Stimulated activated CD4-positive, alpha-beta T cell treated with anti-CD3 and anti-CD28 coated beads, Interleukin-1b, Interleukin-23, amount 100 ng/mL, for 4 hours (primary cell): ENCODE results near the gene MTMR4.
"Not testable (repeated sequence)": the region's sequence is repeated elsewhere in the genome, so short reads cannot be mapped to it uniquely, and the experiment has no call there.

Source experiments
- DNase-seq, 2 donors: peaks; one replicate each; pipeline ENCODE4 v3.0.0-alpha.2; 2020; ENCODE audit warnings: low read depth in 2 of 2

MTMR4 gene

GRCh38 chr17:58492238-58493121 is 22.0 kb downstream of the MTMR4 start:
- DNase-seq: no peak

- DNase-seq: no peak
These were observed 22.9 kb downstream of the MTMR4 start for GRCh38 chr17:58491510-58492045.

- DNase-seq: no peak
These were observed 26.0 kb downstream of the MTMR4 start for GRCh38 chr17:58488428-58488890.

- peak; percentile 56 to 65 for DNase-seq
These were observed 26.6 kb downstream of the MTMR4 start, which contains the start of gene HSF5 for GRCh38 chr17:58487589-58488427. TSS of gene HSF5 (minus strand) at chr17:58488408. CDS start at chr17:58488274, 134 bp downstream.

DNA sequence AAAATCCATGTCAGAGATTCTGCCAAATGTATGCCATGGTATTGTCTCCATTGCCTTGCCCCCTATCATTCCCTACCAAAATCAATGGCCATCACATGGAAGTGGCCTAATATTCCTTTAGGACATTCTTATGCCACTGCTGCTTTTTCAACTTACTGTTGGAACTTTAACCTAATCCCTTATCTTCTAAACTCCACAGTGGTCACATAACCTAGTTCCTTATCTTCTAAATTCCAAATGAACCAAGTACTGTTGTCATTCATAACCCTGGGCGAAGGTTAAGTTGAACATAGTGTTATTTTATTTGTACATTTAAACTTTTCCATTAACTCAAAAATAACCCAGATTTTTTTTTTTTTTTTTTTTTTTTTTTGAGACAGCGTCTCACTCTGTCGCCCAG is 29.8 kb downstream of the MTMR4 start:
- no peak for DNase-seq

DNA sequence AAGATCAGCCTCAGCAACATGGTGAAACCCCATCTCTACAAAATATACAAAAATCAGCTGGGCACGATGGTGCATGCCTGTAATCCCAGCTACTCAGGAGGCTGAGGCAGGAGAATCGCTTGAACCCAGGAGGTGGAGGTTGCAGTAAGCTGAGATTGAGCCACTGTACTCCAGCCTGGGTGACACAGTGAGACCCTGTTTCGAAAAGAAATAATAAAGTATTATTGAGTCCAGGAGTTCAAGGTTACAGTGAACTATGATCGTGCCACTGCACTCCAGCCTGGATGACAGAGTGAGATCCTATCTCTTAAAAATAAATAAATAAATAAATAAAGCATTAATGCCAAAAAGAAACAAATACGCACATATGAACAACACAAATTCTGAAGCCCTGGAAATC is 32.6 kb downstream of the MTMR4 start:
- not testable (repeated sequence) for DNase-seq

DNA sequence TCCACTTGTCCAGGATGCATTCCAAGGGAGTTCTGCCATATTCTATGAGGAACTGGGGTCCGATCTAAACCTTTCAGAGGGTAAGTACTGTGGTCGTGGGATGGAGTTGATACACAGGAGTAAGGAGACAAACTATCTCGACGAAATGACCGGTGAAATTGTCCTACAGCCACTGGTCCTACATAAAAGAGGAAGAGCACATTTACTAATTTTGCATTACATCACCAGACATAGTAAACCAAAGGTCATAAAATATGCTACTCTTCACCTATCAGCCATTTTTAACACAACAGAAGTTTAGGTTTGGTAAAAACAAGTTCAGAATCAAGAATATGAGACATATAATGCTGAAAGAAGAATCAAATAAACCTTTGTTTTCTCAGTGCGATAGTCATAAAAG is 34.3 kb downstream of the MTMR4 start:
- DNase-seq: no peak

- DNase-seq: no peak
These were observed 37.6 kb downstream of the MTMR4 start for GRCh38 chr17:58476812-58477211.

- no peak for DNase-seq
These were observed 38.5 kb downstream of the MTMR4 start for GRCh38 chr17:58475985-58476384.

- DNase-seq: no peak
These were observed 44.1 kb downstream of the MTMR4 start for GRCh38 chr17:58470356-58470755.

- no peak for DNase-seq
These were observed 45.5 kb downstream of the MTMR4 start for GRCh38 chr17:58468944-58469343.

- no peak for DNase-seq
These were observed 58.9 kb downstream of the MTMR4 start for GRCh38 chr17:58455491-58455890.

DNA sequence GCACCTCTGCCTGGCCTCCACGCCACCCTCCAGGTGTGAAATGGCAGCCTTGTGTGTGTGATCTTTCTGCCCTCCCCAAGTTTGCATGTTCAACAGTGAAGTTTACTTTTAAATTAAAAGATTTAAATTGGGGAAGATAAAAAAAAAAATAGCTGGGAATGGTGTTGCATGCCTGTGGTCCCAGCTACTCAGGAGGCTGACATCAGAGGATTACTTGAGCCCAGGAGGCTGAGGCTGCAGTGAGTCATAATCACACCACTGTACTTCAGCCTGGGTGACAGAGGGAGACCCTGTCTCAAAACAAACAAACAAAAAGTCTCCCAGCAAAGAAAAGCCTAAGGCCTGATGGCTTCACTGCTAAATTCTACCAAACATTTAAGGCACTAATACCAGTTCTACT is 61.7 kb downstream of the MTMR4 start:
- DNase-seq: no peak

GRCh38 chr17:58447039-58447975 is 67.1 kb downstream of the MTMR4 start:
- peak; percentile 27 to 46 for DNase-seq

GRCh38 chr17:58446086-58446485 is 68.4 kb downstream of the MTMR4 start:
- DNase-seq: no peak
